Hindlimb muscle (tissue), 1 donor: ENCODE data around the gene ROCK2. TPM values are rescaled to one million over a fixed set of nuclear protein-coding genes. Genes with fewer than 3 reads are reported as not detected.
"Not testable (repeated sequence)": the region's sequence is repeated elsewhere in the genome, so short reads cannot be mapped to it uniquely, and the experiment has no call there.

Source experiments
- DNase-seq: peaks from one replicate; pipeline ENCODE4 v3.0.0-alpha.2; 2013
- polyA plus RNA-seq: library from polyadenylated mRNA; unstranded; fragments of 120-200 nt; gene quantifications from one replicate; pipeline ENCODE4 v1.2.1, GENCODE V29; 2013; ENCODE audit not compliant: insufficient read length

ROCK2 gene
- polyA plus RNA-seq, 1 donor: 39.7 TPM

DNA sequence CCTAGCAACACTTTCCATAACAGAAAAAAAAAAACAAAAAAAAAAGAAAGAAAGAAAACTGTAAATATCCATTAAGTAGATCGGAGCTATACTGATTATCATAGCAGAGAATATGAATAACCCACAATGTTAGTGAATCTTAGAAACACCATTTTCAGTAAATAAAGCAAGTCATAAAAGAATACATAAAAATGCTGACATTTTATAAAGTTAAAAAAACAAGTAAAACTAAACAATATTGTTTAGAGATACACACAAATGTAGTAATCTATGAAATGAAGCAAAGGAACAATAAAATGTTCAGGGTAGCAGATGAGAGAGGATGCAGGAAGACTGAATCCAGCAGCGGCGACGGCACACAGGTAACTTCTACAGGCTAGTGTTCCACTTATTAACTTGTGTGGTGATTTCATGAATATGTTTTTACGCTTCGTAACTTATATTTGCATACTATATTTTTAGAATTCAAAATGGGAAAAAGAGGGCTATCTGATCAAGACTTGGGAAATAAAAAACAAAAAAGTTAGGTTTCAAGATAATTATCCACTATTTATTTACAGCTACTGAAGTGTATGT lies 4.8 kb downstream of the ROCK2 start:
- no peak for DNase-seq

DNA sequence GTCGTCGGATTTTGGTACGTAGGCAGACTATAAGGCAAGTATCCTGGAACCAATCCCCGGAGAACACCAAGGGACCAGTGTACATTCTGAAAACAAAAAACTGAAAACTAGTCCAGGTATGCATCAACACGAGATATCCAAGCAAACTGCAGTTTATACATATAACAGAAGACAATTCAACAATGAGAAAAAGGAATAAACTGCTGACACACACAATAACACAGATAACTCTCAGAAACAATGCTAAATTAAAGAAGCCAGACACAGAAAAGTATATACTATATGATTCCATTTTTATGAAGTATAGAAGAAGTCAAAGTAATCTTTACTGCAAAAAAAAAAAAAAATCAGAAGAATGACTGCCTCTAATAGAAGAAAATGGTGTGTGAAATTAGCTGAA lies 5.9 kb downstream of the ROCK2 start:
- no peak for DNase-seq

DNA sequence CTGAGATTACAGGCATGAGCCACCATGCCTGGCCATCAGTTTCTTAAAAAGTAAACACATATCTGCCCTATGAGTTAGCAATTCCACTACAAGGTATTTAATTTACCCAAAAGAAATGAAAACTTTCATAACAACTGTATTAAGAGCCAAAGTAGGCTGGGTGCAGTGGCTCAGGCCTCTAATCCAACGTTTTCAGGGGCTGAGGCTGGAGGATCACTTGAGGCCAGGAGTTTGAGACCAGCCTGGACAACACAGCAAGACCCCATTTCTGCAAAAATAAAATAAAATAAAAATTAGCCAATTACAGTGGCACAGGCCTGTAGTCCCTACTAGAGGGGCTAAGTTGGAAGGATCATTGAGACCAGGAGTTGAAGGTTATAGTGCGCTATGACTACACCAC lies 6.5 kb downstream of the ROCK2 start:
- DNase-seq: no peak

DNA sequence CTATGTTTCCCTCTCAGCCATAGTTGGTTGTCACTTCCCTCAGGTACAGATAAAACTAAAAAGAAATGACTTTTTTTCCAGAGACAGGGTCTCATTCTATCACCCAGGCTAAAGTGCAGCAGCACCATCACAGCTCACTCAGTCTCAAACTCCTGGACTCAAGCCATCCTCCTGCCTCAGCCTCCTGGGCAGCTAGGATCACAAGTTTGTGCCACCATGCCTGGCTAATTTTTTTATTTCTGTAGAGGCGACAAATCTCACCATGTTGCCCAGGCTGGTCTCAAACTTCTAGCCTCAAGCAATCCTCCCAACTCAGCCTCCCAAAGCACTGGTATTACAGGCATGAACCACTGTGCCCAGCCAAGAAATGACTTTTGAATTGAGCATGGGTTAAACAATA lies 8.2 kb downstream of the ROCK2 start:
- DNase-seq: no peak

DNA sequence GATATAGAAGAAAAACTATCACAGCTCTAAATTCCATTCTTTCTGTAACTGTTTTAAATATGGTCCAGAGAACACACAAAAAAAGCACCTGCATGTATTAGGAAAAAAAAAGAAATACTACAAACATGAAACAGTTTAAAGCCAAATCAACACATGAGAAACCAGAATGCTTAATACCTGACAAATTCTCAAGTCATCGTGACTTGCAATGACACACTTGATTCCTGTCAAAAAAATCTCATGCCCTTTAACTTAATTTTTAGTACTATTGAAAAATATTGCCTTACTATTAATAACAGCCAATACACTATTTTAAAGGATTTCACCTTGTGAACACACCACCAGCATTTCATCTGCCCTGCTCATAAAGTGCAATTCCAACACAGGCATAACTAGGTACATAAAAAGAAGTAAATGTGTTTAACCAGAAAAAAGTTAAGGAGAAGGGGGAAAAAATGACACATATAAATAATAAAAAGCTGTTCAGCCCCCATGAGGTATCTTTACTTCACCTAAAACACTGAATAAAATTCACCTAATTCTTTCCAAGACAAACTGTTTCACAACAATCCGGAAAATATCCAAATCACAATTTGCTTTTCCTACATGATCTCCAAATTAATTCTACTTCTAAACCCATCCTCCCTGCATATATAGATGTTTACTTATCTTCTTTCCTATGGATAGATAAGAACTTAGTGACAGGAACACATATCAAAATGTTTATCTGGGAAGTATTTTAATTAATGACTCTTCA lies 10.8 kb downstream of the ROCK2 start:
- no peak for DNase-seq

DNA sequence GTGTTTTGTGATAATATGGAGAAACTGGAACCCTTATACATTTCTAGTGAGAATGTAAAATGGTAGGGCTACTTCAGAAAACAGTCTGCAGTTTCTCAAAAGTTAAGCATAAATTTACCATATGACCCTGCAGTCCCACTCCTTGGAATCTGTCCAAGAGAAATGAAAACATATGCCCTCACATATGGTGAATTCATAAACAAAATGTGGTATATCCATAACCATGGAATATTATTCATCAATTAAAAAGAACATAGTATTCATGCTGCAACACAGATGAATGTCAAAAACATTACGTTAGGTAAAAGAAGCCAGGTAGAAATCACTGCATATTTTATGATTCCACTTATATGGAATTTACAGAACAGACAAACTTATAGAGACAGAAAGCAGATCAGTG lies 11.8 kb downstream of the ROCK2 start:
- no peak for DNase-seq

DNA sequence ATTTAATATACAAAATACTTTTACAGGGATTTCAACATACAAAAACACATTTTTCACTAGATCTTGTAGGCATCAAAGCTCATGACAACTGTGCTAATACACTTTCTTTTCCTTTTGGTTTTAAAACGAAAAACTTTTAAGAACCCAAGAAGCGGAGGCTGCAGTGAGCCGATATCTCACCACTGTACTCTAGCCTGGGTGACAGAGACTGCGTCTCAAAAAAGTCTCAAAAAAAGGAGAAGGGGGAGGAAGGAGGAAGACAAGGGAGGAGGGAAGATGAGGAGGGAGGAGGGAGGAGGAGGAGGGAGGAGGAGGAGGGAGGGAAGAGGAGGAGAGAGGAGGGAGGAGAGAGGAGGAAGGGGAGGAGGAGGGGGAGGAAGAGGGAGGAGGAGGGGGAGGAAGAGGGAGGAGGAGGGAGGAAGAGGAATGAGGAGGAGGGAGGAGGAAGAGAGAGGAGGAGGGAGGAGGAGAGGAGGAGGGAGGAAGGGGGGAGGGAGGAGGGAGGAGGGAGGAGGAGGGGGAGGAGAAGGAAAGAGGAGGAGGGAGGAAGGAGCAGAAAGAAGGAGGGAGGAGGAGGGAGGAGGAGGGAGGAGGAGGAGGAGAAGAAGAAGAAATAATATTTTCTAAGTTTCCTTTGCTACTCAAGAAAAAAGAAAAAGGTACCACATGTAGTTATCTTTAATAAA lies 13.8 kb downstream of the ROCK2 start:
- no peak for DNase-seq

DNA sequence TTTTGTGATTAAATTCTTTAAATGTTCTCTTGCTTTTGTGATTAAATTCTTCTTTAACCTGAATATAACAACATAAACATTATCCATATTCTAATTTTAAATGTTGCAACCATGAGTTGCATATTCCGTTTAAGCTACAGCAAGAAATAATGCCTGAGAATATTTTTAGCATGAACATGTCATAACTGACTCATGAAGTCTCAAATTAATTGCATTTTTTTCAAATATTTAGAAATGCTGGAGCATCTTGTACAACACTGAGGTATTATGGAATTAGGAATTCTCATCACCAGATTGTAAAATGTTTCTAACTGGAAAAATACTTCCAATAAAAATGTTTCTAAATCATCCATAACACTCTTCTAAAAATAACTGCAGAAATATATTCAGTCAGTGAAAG lies 14.7 kb downstream of the ROCK2 start:
- DNase-seq: no peak

DNA sequence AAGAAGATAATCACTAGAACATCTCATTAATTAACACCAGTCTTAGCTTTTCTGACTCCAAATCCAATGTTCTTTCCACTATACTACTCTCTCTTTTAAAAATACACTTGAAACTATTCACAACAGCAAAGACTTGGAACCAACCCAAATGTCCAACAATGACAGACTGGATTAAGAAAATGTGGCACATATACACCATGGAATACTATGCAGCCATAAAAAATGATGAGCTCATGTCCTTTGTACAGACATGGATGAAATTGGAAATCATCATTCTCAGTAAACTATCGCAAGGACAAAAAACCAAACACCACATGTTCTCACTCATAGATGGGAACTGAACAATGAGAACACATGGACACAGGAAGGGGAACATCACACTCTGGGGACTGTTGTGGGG lies 15.9 kb downstream of the ROCK2 start:
- DNase-seq: not testable (repeated sequence)

DNA sequence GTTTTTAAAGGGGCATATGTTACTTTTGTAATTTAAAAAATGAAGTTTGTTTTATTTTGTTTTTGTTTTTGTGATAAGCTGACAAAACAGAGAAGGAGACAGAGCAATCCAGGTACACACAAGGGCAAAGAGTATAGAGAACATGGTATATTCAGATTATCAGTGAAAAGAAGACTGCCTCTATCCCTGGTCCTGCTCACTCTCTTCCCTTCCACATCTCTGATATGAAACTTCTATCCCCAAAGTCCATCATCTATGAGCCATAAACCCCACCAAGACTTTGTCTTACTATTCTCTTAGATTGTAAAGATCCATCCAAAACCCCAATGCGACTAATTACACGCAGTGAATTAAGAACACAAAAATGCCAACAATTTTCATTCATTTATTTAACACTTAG lies 16.6 kb downstream of the ROCK2 start:
- DNase-seq: no peak

DNA sequence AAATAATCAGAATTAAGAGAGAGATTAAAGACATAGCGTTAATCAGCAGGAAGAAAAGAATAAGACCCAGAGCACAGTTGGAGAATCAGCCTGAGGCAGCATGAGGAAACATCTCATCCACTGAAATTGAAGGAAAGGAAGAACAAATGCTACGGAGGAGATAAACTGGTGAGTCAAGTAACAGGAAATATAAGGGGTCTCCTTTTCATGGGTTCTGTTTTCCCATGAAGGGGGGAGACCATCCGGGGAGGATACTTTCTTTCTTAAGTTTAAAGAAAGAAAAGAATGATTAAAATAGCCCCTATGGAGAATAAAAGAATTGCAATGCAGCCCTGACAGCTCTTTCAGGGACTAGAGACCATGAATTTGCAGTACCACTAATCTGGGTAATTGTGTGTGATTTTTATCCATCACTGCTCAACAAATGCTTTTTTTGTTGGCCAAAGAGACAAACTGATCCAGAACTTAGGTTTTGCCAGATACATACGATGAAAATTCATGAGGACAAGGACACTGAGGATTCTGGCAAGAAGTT lies 17.7 kb downstream of the ROCK2 start:
- DNase-seq: no peak

DNA sequence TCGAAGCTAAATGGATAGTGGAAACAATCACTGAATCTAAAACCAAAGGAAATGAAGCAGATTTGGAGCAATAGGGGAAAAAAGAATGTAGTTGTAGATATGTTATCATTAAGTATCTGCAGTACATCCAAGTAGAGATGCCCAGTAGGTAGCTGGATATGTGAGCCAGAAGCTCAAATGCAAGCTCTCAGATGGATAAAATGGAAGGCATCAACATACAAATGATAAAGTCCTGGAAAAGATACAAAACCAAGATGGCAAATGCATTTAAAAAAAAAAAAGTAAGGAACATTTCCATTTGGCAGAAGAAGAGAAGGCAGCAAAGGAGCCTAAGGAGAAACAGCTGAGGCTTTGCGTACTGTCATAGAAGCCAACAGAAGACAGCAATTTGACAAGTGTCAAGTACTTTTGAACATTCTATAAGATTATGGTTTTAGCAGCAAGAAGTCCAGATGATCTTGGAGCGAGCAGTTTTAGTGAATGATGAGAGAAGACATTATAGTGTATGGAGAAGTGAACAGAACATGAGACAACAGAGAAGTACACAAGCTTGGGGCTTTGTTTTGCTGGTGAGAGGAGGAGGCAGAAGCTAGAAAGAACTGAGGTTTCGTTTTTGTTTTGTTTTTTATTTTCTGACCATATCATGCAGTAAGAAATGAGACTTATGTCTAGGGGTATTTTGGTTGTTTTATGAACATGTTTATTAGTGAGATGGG lies 18.3 kb downstream of the ROCK2 start:
- DNase-seq: no peak

DNA sequence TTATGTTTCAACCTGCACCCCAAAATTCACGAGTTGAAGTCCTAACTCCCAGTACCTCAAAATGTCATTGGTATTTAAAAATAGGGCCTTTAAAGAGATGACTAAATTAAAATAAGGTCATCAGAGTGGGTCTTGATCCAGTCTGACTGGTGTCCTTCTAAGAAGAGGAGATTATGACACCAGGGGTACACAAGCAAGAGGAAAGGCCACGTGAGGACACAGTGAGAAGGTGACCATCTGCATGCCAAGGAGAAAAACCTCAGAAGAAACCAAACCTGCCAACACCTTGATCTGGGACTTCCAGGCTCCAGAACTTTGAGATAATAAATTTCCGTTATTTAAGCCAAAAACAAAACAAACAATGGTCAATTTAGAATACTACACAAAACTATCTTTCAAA lies 22.6 kb downstream of the ROCK2 start:
- no peak for DNase-seq

DNA sequence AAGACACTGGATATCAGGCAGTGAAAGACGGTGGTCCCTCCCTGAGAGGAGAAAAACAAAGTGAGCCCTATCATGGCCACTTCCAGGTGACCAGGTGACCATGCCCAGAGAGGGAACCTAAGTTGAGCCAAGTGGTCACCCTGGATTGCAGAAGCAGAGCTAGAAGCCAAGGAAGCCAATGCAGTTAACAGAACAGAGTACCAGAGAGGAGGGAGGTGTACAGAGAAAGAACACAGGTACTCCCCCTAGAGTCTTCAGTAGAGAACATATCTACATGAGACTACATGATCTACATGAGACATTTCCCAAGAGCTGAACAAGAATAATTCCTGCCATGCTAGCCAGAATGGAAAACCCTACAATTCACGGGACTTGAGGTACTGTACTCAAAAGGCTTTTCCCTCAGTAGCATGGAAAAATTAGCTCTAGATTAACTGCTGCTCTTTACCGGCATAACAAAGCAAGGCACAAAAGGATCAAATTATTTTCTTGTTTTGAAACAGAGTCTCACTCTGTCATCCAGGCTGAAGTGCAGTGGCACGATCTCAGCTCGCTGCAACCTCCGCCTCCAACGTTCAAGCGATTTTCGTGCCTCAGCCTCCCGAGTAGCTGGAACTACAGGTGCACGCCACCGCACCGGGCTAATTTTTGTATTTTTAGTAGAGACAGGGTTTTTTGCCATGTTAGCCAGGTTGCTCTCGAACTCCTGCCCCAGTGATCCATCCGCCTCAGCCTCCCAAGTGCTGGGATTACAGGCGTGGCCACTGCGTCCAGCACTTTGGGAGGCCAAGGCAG lies 23.5 kb downstream of the ROCK2 start:
- DNase-seq: no peak

DNA sequence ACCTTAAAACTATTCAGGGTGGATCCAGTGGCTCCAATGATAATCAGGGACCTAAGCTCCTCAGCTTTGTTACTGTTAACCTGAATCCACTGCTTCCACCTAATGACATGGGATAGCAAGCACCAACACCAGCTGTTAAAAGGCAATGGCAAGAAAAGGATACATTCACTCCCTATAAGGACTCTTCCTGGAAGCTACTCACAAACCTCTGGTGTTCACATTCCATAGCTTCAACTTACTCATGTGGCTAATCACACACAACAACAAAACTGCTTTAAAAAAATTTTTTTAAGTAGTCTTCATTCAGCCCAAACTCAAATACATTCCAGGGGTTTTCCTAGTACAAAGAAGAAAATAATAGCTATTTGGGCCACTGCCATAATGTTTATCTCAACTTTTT lies 24.5 kb downstream of the ROCK2 start:
- DNase-seq: no peak

DNA sequence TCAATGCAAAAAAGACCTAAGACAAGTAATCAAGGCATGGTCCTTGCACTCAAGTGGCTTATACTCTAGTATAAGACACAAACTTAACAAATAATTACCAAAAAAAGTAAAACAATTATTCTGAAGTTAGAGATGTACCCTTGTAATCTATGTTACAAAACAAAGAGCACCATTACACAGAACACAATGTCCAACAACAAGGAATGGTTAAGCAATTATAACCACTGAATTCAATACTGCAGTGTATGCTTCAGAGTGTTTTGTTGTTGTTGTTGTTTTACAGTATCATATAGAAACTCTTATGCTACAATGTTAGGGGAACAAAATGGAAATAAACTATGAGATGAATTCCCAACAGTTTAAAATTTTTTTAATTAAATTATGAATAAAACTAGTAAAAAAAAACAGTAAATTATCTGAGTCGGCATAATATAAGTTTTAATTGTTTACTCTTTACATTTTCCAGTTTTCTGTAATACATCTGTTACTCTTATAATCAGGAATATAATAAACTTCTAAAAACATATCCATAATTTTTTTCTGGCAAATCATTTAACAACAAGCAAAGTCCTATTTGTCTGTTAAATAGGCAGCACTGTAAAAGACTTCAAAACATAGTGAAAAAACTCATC lies 29.2 kb downstream of the ROCK2 start:
- DNase-seq: no peak

DNA sequence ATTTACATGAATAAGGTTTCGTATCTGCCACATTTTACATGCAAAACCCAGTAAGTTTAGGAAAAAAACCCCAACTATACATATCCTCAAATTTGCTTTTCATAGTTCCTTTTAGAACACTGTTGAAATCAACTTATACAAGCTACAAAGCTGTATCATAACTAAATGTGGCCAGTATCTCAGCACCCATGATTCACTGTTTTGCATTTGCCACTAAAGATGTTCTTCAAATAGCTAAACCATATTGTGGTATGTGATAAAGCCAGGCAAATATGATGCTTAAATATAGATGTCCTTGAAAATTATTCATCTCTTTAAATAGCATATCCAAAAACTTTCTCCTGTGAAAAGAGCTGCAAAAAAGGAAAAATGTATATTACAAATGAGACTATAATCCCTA lies 29.9 kb downstream of the ROCK2 start:
- DNase-seq: no peak

DNA sequence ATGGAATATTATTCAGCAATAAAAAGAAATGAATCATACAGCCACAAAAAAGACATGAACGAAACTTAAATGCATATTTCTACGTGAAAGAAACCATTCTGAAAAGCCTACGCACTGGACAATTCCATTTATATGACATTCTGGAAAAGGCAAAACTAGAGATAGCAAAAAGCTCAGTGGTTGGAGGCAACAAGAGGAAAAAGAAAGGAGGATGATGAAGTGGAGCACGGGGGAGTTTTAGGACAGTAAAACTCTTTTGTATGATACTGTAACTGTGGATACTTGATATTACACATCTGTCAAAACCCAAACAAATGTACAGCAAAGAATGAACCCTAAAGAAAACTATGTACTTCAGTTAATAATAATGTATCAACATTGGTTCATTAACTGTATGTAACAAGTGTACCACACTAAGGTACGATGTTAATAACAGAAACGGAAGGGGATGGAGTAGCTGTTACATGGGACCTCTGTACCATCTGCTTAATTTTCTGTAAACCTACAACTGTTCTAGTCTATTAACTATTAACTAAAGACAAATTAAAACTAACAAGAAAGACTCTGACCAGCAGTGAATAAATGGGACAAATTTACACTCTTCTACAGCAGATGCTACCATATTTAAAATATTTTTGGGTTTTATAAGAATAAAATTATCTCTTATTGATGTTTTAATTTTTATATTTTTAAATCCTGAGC lies 31.5 kb downstream of the ROCK2 start:
- DNase-seq: no peak

DNA sequence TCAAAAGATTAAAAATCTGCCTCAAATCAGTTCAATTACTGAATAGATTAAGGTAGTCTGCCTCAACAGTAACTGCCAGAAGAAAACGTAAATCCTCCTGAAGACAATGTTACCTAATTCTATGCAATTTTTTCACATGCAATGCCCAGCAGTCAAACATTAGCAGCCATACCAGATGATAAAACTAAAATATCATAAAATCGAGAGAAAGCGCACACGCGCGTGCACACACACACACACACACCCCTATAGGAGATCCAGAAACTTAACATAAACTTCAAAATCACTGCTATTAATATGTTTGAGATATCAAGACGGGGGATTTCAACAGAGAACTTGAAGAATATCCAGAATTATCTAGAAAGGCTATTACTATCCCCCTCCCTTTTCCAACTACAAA lies 32.9 kb downstream of the ROCK2 start:
- no peak for DNase-seq

DNA sequence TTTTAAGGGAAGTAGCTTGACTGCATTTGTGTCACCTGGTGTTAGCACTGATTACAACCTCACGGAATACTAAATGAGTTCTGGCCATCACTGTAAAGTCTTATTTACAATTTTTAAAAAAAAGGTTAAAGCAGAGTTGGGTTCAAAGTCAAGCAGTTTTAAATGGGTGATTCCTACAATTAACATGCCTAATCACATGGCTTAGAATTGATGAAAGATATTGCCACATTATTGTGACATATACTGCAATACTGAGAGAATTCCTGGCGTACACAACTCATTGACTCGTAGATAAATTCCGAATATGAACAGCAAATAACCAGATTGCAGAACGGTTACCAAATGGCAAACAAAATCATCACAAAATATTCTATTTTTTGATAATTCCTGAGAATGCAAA lies 34.2 kb downstream of the ROCK2 start:
- DNase-seq: no peak

DNA sequence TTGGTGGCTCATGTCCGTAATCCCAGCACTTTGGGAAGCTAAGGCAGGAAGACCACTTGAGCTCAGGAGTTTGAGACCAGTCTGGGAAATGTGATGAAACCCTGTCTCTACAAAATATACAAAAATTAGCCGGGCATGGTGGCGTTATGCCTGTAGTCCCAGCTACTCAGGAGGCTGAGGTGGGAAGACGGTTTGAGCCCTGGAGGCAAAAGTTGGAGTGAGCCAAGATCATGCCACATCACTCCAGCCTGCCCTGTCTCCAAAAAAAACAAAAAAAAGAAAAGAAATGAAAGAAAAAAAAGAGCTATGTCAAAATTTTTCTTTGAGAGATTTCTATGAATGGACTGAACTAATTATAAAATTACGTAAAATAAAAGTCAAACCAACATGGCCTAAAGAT lies 34.7 kb downstream of the ROCK2 start:
- DNase-seq: no peak
